Medulla oblongata (tissue), 1 donor: ENCODE data around the gene ACBD6.

ENCODE experiments used
- DNase-seq: peaks from one replicate; pipeline ENCODE4 v3.0.0-alpha.2; 2015; ENCODE audit errors: extremely low spot score

Gene ACBD6

GRCh38 chr1:180369061-180369460 is 133.3 kb downstream of the ACBD6 start:
- no peak for DNase-seq

- DNase-seq = no peak
Observed at GRCh38 chr1:180366371-180367068, 135.9 kb downstream of the ACBD6 start.

DNA sequence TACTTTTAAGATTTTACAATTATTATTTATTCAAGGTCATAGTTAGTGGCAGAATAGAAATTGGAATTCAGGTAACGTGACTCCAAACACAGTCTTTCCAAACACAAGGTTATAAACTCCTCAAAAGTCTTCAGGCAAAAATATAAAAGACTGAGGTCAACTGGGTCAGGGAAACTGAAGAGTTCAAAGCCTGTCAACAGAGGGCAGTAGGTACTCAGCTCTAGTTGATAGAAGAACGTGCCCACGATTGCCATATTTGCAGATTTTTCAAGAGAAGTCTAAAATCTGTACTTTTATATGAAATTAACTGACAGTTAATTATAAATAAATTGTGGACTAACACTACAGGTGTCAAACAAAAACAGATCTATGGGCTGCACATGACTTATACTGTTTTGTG is 137.3 kb downstream of the ACBD6 start:
- DNase-seq = no peak

DNA sequence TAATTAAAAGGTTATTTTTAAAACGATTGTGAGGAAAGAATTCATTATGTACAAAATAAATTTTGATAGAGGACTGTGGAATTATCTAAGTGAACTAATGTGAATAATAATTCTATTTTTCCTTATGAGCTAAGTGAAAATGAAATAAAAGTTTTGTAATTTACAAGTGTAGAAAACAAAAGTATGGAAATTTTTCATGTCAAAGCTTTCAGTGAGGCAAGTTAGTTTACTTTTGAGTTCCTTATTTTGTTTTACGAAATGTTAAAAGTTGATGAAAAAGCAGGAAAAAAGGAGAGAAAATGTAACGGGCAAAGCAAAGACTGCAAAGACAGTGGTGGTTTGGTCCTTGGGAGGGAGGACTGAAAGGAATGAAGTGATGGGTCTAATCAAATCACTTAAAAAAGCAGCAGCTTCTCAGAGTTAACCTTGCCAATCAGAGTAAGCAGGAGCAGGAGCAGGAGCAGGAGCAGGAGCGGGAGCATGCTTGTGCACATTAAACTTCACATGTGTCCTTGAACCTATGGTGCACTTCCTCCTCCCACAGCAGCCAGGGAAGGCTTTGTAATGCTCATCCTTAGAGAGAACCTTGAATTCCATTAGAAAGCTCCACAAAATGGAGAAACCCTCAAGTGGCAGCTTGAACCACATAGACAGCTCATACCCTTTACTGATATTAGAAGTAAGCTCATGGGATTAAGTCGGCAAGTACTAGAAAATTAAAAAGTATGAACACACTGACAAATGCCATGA is 139.0 kb downstream of the ACBD6 start:
- no peak for DNase-seq

DNA sequence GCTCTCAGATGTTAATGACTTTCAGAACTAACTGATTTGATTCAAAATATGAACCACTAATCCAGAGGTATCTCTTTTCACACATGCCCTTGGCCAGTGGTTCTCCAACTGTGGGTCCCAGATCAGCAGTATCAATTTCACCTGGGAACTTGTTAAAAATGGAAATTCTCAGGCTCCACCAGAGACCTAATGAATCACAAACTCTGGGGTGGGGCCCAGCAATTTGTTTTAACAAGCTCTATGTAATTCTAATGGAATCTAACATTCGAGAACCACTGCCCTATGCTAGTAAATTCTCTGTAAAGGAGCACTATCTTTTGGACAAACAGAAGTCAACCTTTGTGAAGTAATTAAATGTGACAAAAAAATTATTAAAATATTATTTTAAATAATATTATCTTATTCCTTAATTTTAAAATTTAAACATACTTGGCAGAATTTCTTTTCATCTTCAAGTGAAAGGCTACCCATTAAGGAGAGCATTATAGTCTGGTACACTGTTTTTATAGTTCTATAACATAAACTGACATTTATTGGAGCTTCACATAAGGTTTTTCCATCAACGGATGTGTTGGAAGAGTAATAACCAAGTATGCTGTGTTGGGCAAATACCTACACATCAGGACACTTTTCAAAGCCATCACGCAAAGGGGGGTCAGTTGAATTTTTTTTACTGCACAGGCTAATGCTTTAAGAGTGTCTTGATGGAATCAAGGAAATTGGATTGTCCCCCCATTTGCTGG is 141.9 kb downstream of the ACBD6 start:
- DNase-seq = no peak

DNA sequence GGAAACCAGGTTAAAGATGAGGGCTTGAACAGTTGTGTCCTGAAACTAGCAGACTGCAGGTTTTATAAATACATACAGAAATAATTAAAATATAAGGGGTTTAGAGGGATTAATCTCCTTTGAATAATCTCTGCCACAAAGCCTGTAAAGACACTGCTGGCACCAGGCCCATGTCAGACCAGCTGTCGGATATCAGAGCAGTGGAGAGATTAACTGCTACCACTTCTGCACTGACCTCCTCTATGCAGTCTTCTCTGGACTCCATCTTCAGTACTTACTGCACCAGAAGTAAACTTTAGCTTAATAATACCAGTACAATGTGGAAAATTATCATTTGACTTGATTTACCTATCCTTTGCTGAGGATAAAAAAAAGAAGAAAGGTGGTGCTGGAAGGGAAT is 143.7 kb downstream of the ACBD6 start:
- peak; percentile 13 for DNase-seq

- DNase-seq = no peak
Observed at GRCh38 chr1:180353945-180354344, 148.4 kb downstream of the ACBD6 start.

DNA sequence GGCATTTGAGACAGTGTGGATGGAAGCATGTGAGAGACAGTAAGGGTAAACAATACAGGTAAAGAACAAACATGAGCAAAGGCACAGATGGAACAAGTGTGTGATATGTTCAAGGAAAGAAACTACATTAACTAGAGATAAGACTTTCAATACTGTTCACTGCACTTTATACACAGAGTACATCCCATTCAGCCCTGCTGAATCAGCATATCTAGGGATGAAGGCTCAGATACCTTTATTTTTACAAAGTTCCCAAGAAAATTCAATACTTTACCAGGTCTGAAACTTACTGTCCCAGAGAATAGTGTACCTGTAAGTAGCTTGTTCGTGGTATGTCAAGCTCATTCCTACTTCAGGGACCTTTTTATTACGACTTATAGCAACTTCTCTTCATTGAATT is 149.8 kb downstream of the ACBD6 start:
- DNase-seq = no peak

GRCh38 chr1:180352021-180352420 is 150.4 kb downstream of the ACBD6 start:
- DNase-seq = no peak

- DNase-seq = no peak
Observed at GRCh38 chr1:180345148-180345547, 157.2 kb downstream of the ACBD6 start.

DNA sequence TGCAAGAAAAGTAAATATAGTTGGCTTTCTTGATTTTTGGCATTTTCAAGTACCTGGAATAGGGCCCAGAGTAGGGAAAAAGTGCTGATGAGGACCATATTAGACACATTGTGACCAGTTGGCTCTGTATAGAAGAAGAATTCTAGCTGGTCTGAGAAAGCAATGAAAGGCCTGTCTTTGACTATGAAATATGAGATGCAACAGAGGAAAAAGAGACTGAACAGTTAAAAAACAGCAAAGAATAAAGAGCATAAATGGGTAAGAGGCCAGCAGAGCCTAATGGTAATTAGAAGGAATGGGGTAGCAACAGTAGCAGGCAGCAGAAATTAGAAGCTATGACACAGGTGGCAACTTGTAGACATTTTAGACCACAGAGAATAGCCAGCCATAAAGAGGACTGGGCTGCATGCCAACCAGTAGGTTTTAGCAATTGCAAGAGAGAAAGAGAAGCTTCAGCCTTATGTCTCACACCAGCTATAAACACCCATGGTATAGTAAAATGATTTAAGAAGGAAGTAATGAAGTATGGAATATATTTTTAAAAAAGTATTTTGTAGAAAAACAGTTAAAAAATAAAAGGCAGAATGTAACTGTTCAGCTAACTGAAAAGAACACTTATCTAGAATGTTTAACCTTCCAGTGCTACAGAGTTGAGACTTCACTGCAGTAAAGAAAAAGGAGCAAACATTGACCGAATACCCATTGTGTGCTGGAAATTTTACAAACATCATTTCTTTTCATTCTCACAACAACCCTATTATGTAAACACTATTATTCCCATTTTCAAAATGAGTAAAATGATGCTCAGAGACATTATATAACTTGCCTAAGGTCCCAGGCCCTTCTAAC is 158.2 kb downstream of the ACBD6 start:
- peak; percentile 23 for DNase-seq

GRCh38 chr1:180327089-180327488 is 175.3 kb downstream of the ACBD6 start:
- DNase-seq = no peak

DNA sequence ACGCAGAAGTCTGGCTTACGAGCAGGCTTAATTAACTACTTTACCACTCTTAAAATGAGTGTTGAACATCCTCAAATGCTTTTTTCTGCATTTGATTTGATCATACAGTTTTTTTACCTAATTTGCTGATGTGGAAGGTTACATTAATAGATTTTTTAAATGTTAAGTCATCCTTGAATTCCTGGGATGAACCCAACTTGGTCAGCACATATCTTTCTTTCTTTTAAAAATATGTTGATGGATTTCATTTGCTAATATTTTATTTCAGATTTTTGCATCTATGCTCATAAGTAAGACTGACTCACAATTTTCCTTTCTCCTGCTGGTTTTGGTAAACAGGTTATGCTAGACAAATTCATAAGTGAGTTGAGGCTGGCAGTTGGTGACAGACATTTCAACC is 189.5 kb downstream of the ACBD6 start:
- DNase-seq = no peak

DNA sequence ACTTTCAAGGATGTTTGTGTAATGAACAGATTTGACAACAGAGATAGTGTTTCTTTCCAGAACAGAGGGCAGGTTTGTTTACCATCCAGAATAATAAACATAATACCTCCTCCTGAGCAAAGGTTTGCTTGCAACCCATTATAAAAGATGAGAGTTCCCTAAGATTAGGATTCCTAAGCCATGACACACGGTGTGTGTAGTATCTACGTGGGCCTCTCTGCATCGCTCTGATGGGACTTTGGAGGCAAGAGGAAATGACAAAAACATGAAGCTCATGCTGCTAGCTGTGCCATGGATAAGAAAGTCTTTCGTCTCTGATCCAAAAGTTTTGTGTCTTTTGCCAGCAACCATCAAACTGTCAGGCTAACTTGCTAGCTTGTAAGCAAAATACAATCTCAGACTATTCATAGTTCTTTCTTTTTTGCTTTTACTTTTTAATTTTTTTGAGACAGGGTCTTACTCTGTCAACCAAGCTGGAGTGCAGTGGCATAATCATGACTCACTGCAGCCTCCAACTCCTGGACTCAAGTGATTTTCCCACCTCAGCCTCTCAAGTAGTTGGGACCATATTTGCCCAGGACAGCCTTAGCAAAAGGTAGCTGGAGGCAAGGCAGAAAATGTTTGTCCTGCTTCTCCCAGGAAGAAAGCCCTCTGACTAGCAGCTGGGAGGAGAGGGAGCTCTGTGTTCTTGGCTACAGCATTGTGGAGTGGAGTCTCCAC is 191.2 kb downstream of the ACBD6 start:
- no peak for DNase-seq

DNA sequence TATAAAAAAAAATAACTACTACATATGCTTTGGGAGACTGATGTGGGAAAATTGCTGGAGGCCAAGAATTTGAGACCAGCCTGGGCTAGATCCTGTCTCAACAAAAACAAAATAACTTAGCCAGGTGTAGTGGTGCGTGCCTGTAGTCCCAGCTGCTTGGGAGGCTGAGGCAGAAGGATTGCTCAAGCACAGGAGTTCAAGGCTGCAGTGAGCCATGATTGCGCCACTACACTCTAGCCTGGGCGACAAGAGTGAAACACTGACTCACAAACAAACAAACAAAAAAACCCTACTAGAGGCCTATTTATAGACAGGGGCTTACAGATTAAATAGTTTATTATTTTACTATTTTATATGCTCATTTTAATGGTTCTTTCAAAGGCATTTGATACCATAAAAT is 192.3 kb downstream of the ACBD6 start:
- DNase-seq = no peak

DNA sequence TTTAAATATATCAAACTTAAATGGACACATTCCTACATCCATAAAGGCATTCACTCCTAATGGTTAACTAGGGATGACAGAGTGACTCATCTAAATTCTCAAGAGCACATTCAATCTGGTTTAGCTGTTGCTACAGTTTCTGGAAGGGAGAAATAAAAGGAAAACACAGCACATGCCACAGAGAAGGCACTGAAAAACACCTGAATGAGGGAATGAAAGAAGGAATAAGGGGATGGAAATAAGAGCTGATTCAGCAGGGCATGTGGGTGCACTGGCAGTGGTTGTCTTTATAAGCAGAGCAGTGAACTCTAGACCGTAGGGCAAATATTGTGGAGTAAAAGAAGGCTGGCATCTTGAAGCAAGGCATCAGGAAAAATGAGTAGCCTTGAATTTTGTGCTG is 193.0 kb downstream of the ACBD6 start:
- no peak for DNase-seq

GRCh38 chr1:180301135-180301742 is 201.1 kb downstream of the ACBD6 start:
- no peak for DNase-seq

DNA sequence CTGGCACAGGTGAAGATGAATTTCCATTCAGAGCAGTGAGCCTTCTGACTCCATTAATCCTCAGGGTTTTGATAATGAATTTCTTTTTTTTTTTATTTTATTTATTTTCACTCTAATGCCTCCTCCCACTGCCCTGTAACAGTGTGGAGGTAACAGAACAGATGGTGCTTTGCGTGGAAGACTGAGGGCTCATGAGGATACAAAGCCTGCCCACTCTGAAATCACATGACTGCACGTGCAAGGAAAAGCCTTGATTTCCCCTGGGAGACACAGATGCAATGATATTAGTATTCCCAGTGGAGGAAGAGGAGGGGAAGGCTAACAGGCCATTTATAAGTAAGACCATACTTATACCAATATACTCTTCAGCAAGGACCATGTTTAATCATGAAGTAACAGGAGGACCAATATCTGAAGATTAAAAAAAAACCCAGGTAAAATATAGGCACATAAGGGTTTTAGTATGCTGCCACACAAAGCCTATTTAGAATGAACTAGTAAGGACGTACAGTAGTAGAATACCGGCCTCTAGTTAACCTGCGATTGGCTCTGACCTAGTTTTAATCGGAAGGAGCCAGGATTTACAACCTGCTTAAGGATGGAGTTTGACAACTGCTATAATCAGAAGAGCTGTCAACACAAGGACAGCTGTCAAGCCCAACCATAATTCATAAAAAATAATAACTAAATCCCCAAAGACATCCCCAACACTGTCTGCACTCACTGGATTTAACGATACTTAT is 202.7 kb downstream of the ACBD6 start:
- no peak for DNase-seq

DNA sequence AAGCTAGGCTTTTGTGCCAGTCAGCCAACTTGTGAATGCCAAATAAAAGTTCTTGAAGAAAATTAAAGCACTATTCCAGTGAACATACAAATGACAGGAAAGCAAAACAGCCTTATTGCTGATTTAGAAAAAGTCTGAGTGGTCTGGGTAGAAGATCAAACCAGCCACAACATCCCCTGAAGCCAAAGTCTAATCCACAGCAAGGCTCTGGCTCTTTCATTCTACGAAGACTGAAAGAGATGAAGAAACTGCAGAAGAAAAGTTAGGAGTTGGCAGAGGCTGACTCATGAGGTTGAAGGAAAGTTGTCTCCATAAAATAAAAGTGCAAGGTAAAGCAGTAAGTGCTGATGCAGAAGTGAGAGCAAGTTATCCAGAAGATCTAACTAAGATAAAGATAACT is 206.4 kb downstream of the ACBD6 start:
- no peak for DNase-seq

DNA sequence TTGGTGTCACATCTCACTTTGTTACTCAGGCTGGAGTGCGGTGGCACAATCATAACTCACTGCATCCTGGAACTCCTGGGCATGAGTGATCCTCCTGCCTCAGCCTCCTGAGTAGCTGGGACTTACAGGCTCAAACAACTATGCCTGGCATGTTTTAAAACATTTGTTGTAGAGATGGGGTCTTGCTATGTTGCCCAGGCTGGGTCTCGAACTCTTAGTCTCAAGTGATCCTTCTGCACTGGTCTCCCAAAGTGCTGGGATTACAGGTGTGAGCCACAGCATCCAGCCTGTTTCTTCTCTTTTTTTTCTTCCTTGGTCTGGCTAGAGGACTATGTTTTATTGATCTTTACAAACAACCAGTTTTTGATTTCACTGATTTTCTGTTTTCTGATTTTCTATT is 207.7 kb downstream of the ACBD6 start:
- no peak for DNase-seq
